H1 (cell line): ENCODE measurements around the gene SELENOO. TPM values are rescaled to one million over a fixed set of nuclear protein-coding genes. Genes with fewer than 3 reads are reported as not detected.

ENCODE experiments used
- CTCF ChIA-PET: fragments of 300-600 bp; sonication (Branson Sonifier 250); formaldehyde crosslinking; loops from one replicate; lab custom pipeline; 2021; ENCODE audit not compliant: partially characterized antibody; lab: Charles Lee
- POLR2A ChIA-PET: fragments of 300-600 bp; sonication (Branson Sonifier 250); formaldehyde crosslinking; loops from one replicate; lab custom pipeline; 2021; ENCODE audit warnings: inconsistent platforms; ENCODE audit not compliant: partially characterized antibody; lab: Charles Lee
- DNase-seq, 2 experiments: peaks; one replicate each; pipeline versions ENCODE4 v3.0.0 to v3.0.0-alpha.2; 2010 to 2022; ENCODE audit warnings: low spot score in 2 of 2, low read depth in 1 of 2, mixed read lengths in 1 of 2
- FAIRE-seq: peaks from 2 replicates; lab custom pipeline; 2011; peaks lifted over from hg19 to GRCh38; lab: Jason Lieb, UNC
- H2AFZ ChIP-seq: 2 replicates; pipeline ENCODE4 v1.8.1; 2012; ENCODE audit warnings: low read length, inconsistent platforms
- H2AK5ac ChIP-seq: 2 replicates; pipeline ENCODE4 v1.6.1; 2013; ENCODE audit warnings: low read depth, low read length
- H2BK120ac ChIP-seq: replicated peaks from 2 replicates; pipeline ENCODE3; 2013; ENCODE audit warnings: low read depth, low read length, inconsistent platforms
- H2BK12ac ChIP-seq: 2 replicates; pipeline ENCODE4 v1.6.1; 2013; ENCODE audit warnings: low read depth, low read length
- H2BK15ac ChIP-seq: 2 replicates; pipeline ENCODE4 v1.6.1; 2013; ENCODE audit warnings: low read length
- H2BK20ac ChIP-seq: 2 replicates; pipeline ENCODE4 v1.6.1; 2013; ENCODE audit warnings: low read length
- H2BK5ac ChIP-seq: 2 replicates; pipeline ENCODE4 v1.6.1; 2013; ENCODE audit warnings: low read depth, low read length
- H3K14ac ChIP-seq: 2 replicates; pipeline ENCODE4 v1.6.1; 2013; ENCODE audit warnings: inconsistent platforms; ENCODE audit not compliant: insufficient read length
- H3K18ac ChIP-seq: 2 replicates; pipeline ENCODE4 v1.6.1; 2013; ENCODE audit warnings: low read length; ENCODE audit errors: extremely low read depth
- H3K23ac ChIP-seq: 2 replicates; pipeline ENCODE4 v1.6.1; 2013; ENCODE audit warnings: inconsistent platforms; ENCODE audit not compliant: insufficient read length
- H3K23me2 ChIP-seq: 2 replicates; pipeline ENCODE4 v1.6.1; 2013; ENCODE audit warnings: low read depth, low read length
- H3K27ac ChIP-seq: 2 replicates; pipeline ENCODE4 v1.6.1; 2011; ENCODE audit warnings: low read depth, low read length, inconsistent platforms
- H3K27me3 ChIP-seq, 4 experiments: replicated peaks in 1 of 4; 1 replicate in 1 of 4; 2 replicates in 3 of 4; pipeline versions ENCODE4 v1.6.1 to v1.8.1; 2011 to 2013; ENCODE audit warnings: low read length in 3 of 4, mild to moderate bottlenecking in 3 of 4, inconsistent platforms in 2 of 4, mixed read lengths in 2 of 4, moderate library complexity in 1 of 4; ENCODE audit not compliant: control insufficient read depth in 3 of 4, insufficient read depth in 3 of 4; ENCODE audit errors: extremely low read depth in 1 of 4
- H3K36me3 ChIP-seq, 4 experiments: 2 replicates each; pipeline versions ENCODE4 v1.6.1 to v1.8.1; 2011 to 2013; ENCODE audit warnings: mild to moderate bottlenecking in 4 of 4, low read length in 3 of 4, moderate library complexity in 2 of 4, control low read depth in 1 of 4, inconsistent platforms in 1 of 4; ENCODE audit not compliant: insufficient read depth in 4 of 4, control insufficient read depth in 2 of 4
- H3K4ac ChIP-seq: replicated peaks from 2 replicates; pipeline ENCODE3; 2013; ENCODE audit warnings: low read length, low read depth, mixed read lengths, inconsistent platforms; ENCODE audit not compliant: insufficient read length
- H3K4me1 ChIP-seq, 4 experiments: replicated peaks in 1 of 4; 1 replicate in 1 of 4; 2 replicates in 3 of 4; pipeline versions ENCODE4 v1.6.1 to v1.8.1; 2011 to 2013; ENCODE audit warnings: low read length in 3 of 4, inconsistent platforms in 2 of 4, mixed read lengths in 1 of 4; ENCODE audit not compliant: insufficient read depth in 4 of 4, control insufficient read depth in 3 of 4
- H3K4me2 ChIP-seq, 2 experiments: 2 replicates each; pipeline versions ENCODE4 v1.6.1 to v1.8.1; 2011 to 2013; ENCODE audit warnings: low read depth in 2 of 2, low read length in 2 of 2, control low read depth in 1 of 2, inconsistent platforms in 1 of 2, mild to moderate bottlenecking in 1 of 2; ENCODE audit not compliant: insufficient read depth in 1 of 2
- H3K4me3 ChIP-seq, 4 experiments: fragments of 200-600, 300-600 bp in 1 of 4; sonication (generic), shearing (Covaris generic), sonication (Bioruptor Twin) in 1 of 4; 2 replicates each; pipeline versions ENCODE4 v1.5.1 to v1.8.1; 2011 to 2016; ENCODE audit warnings: low read length in 4 of 4, low read depth in 3 of 4, control low read depth in 2 of 4, inconsistent platforms in 2 of 4, mild to moderate bottlenecking in 2 of 4, mixed read lengths in 1 of 4, moderate library complexity in 1 of 4; ENCODE audit not compliant: insufficient read depth in 2 of 4; ENCODE audit errors: extremely low read depth in 1 of 4
- H3K56ac ChIP-seq: replicated peaks from 2 replicates; pipeline ENCODE3; 2013; ENCODE audit warnings: low read depth, mild to moderate bottlenecking, mixed read lengths, low read length, inconsistent platforms; ENCODE audit not compliant: insufficient read length
- H3K79me1 ChIP-seq: 2 replicates; pipeline ENCODE4 v1.6.1; 2013; ENCODE audit warnings: low read depth, low read length, control low read depth
- H3K79me2 ChIP-seq, 2 experiments: 2 replicates each; pipeline versions ENCODE4 v1.6.1 to v1.8.1; 2012 to 2013; ENCODE audit warnings: low read length in 2 of 2, mild to moderate bottlenecking in 2 of 2, inconsistent platforms in 1 of 2; ENCODE audit not compliant: insufficient read depth in 2 of 2, control insufficient read depth in 1 of 2
- H3K9ac ChIP-seq, 4 experiments: replicated peaks in 1 of 4; 1 replicate in 1 of 4; 2 replicates in 3 of 4; pipeline versions ENCODE4 v1.6.1 to v1.8.1; 2011 to 2013; ENCODE audit warnings: low read depth in 3 of 4, low read length in 3 of 4, control low read depth in 2 of 4, mild to moderate bottlenecking in 2 of 4, moderate library complexity in 2 of 4, inconsistent platforms in 1 of 4; ENCODE audit errors: extremely low read depth in 1 of 4
- H3K9me3 ChIP-seq, 2 experiments: 2 replicates each; pipeline versions ENCODE4 v1.6.1 to v1.8.1; 2012 to 2013; ENCODE audit warnings: mild to moderate bottlenecking in 2 of 2, moderate library complexity in 2 of 2, control low read depth in 1 of 2, inconsistent platforms in 1 of 2, low read depth in 1 of 2, low read length in 1 of 2, mixed read lengths in 1 of 2; ENCODE audit not compliant: insufficient read depth in 2 of 2
- H4K20me1 ChIP-seq, 2 experiments: replicated peaks in 1 of 2; 2 replicates each; pipeline versions ENCODE3 to v1.8.1; 2011 to 2013; ENCODE audit warnings: inconsistent platforms in 2 of 2, low read length in 2 of 2, mild to moderate bottlenecking in 1 of 2; ENCODE audit not compliant: insufficient read depth in 2 of 2, control insufficient read depth in 1 of 2
- H4K5ac ChIP-seq: 2 replicates; pipeline ENCODE4 v1.6.1; 2013; ENCODE audit warnings: low read length, low read depth, mixed read lengths, inconsistent platforms; ENCODE audit not compliant: insufficient read length
- H4K8ac ChIP-seq: 2 replicates; pipeline ENCODE4 v1.8.0; 2013; ENCODE audit warnings: mild to moderate bottlenecking, moderate library complexity, low read length, inconsistent platforms; ENCODE audit not compliant: insufficient read depth; ENCODE audit errors: extremely low read depth
- H4K91ac ChIP-seq: replicated peaks from 2 replicates; pipeline ENCODE3; 2013; ENCODE audit warnings: low read length, mixed read lengths, inconsistent platforms; ENCODE audit not compliant: insufficient read length
- BACH1 ChIP-seq: IDR thresholded peaks from 2 replicates; pipeline ENCODE4 v1.6.1; 2012; ENCODE audit warnings: low read length, improper control_type of control experiment
- CEBPB ChIP-seq: IDR thresholded peaks from 2 replicates; pipeline ENCODE4 v1.6.1; 2012; ENCODE audit warnings: low read depth, low read length
- CHD1 ChIP-seq: IDR thresholded peaks from 2 replicates; pipeline ENCODE4 v1.6.1; 2012; ENCODE audit warnings: low read depth, low read length, improper control_type of control experiment
- FOSL1 ChIP-seq: IDR thresholded peaks from 2 replicates; pipeline ENCODE4 v1.6.1; 2011; ENCODE audit warnings: mild to moderate bottlenecking, low read depth, low read length, moderate library complexity; ENCODE audit not compliant: insufficient read depth
- GABPA ChIP-seq: IDR thresholded peaks from 2 replicates; pipeline ENCODE4 v1.6.1; 2011; ENCODE audit warnings: mild to moderate bottlenecking, low read length, moderate library complexity, borderline replicate concordance; ENCODE audit not compliant: insufficient read depth
- NRF1 ChIP-seq: IDR thresholded peaks from 2 replicates; pipeline ENCODE4 v1.6.1; 2011; ENCODE audit warnings: mild to moderate bottlenecking, low read depth, low read length, improper control_type of control experiment
- WGBS, 2 experiments: shearing (Covaris generic) in 1 of 2; methylation state at CpG; one replicate each; pipeline versions ENCODE4 v1.1.6 to v1.1.7; 2013 to 2015; ENCODE audit warnings: low lambda C conversion rate in 2 of 2, mixed read lengths in 2 of 2, inconsistent platforms in 1 of 2, low coverage in 1 of 2, missing lambda C conversion rate in 1 of 2; ENCODE audit not compliant: insufficient replicate concordance in 2 of 2, insufficient coverage in 1 of 2, insufficient read length in 1 of 2; ENCODE audit errors: extremely low coverage in 1 of 2, missing lambda C conversion rate in 1 of 2; 5-methylcytosine and 5-hydroxymethylcytosine counted together
- polyA plus RNA-seq, 7 experiments: library from polyadenylated mRNA; depleted of rRNA in 3 of 7; stranded (reverse) in 5 of 7; unstranded in 2 of 7; fragments of >200 nt in 5 of 7; fragments of 200-250 nt in 2 of 7; gene quantifications; 1 replicate in 5 of 7; 2 replicates in 1 of 7; 4 replicates in 1 of 7; pipeline versions ENCODE4 v1.2.1 to v1.2.3, GENCODE V29; 2011 to 2013; ENCODE audit warnings: missing spikeins in 2 of 7, mixed read lengths in 2 of 7
- total RNA-seq: library from RNA; stranded (reverse); fragmentation: NEBNext Ultra II Directional; extraction: Animal tissue kit (Norgen Biotek cat#: 25700); gene quantifications from 2 replicates; pipeline ENCODE4 v1.2.1, GENCODE V29; 2021

The SELENOO gene
- total and polyA plus RNA-seq, 2 of the 8 experiments (the other 6 are each of a cell fraction or from before 2014, with no cell fraction given): 18.6 to 25.1 TPM

- no peak overlapping the region for H2BK20ac ChIP-seq
- no peak overlapping the region for H2BK120ac ChIP-seq
- H3K36me3 ChIP-seq: peaks cover 6 to 31% (median 9%) of the 10 kb centered on the region in 4 experiments; a peak in 5 of 8 replicates
- H3K4me2 ChIP-seq: no peak overlapping the region
- no peak overlapping the region for H3K18ac ChIP-seq
- H3K9ac ChIP-seq: no peak overlapping the region
- 88% methylated on average over 7 of the region's 8 CpGs; no CpG with 5 or more reads in 1 of the 2 experiments for WGBS, 2 experiments
- no peak overlapping the region for H2BK15ac ChIP-seq
- H3K27ac ChIP-seq: no peak overlapping the region
- no peak overlapping the region for H3K14ac ChIP-seq
- H4K5ac ChIP-seq: no peak overlapping the region
- H3K27me3 ChIP-seq: no peaks in the 10 kb centered on the region
- H2BK12ac ChIP-seq: no peak overlapping the region
- ChIA-PET CTCF (interaction anchor here (0.8 to 1.0 kb wide), 2 partner anchors 9 to 45 kb away, joined by 3 to 4 read pairs; no protein-coding TSS in a partner anchor), POLR2A (interaction anchor here (2.5 kb wide), 1 partner anchor 9 kb away, joined by 8 read pairs; no protein-coding TSS in a partner anchor)
- H3K4me3 ChIP-seq: no peak overlapping the region
- H2AK5ac ChIP-seq: no peak overlapping the region
- H2BK5ac ChIP-seq: no peak overlapping the region
- H4K91ac ChIP-seq: no peak overlapping the region
- H4K8ac ChIP-seq: no peak overlapping the region
- H3K56ac ChIP-seq: no peak overlapping the region
- FAIRE-seq: no peak
- no peak overlapping the region for H3K4ac ChIP-seq
- H2AFZ ChIP-seq: no peak overlapping the region
- H3K79me2 ChIP-seq: peaks cover 0 to 19% of the 10 kb centered on the region in 2 experiments; a peak in 1 of 4 replicates
- no peak overlapping the region for H3K23ac ChIP-seq
- no peaks in the 10 kb centered on the region; the same call in 1 of the 2 replicates for H3K23me2 ChIP-seq
- no peak for DNase-seq
- H3K9me3 ChIP-seq: no peaks in the 10 kb centered on the region
- H4K20me1 ChIP-seq: peaks cover 21 to 30% of the 10 kb centered on the region in 2 experiments
- peaks cover 12% of the 10 kb centered on the region for H3K79me1 ChIP-seq
- H3K4me1 ChIP-seq: peaks cover 0 to 20% (median 7%) of the 10 kb centered on the region in 4 experiments; a peak in 5 of 7 replicates
- TF ChIP-seq BACH1: no peak
- TF ChIP-seq GABPA: no peak
- TF ChIP-seq CEBPB: no peak
- TF ChIP-seq NRF1: no peak
- no peak for TF ChIP-seq CHD1
- no peak for TF ChIP-seq FOSL1
Measured at GRCh38 chr22:50193621-50194020, 7.2 kb upstream of the SELENOO start.
